Skeletal muscle tissue (tissue), 4 donors: ENCODE results near the gene AP1B1. TPM values are rescaled to one million over a fixed set of nuclear protein-coding genes. Genes with fewer than 3 reads are reported as not detected.
A peak's percentile ranks its signal among the peaks of the same experiment; 100 is the strongest.

Experiments used
- H3K27ac ChIP-seq: one replicate; pipeline ENCODE4 v1.7.0; 2013; ENCODE audit warnings: mild to moderate bottlenecking, low read depth, low read length, inconsistent platforms
- H3K27me3 ChIP-seq, 3 donors: one replicate each; pipeline ENCODE4 v1.7.0; 2013; ENCODE audit warnings: low read length in 3 of 3; ENCODE audit not compliant: control insufficient read depth in 3 of 3, insufficient read depth in 3 of 3
- H3K36me3 ChIP-seq, 3 donors: one replicate each; pipeline ENCODE4 v1.7.0; 2013; ENCODE audit warnings: low read length in 3 of 3; ENCODE audit not compliant: control insufficient read depth in 3 of 3, insufficient read depth in 3 of 3
- H3K4me1 ChIP-seq, 3 donors: one replicate each; pipeline ENCODE4 v1.7.0; 2013; ENCODE audit warnings: low read length in 3 of 3, mild to moderate bottlenecking in 3 of 3; ENCODE audit not compliant: control insufficient read depth in 3 of 3, insufficient read depth in 3 of 3
- H3K4me3 ChIP-seq, 3 donors: one replicate each; pipeline ENCODE4 v1.7.0; 2013; ENCODE audit warnings: low read length in 3 of 3
- H3K9ac ChIP-seq, 3 donors: one replicate each; pipeline ENCODE4 v1.7.0; 2013; ENCODE audit warnings: low read length in 3 of 3, mild to moderate bottlenecking in 3 of 3, moderate library complexity in 2 of 3, low read depth in 1 of 3
- H3K9me3 ChIP-seq, 3 donors: one replicate each; pipeline ENCODE4 v1.7.0; 2013; ENCODE audit warnings: low read length in 3 of 3; ENCODE audit not compliant: control insufficient read depth in 3 of 3
- total RNA-seq: library from RNA; depleted of rRNA; stranded (reverse); fragments of >200 nt; gene quantifications from one replicate; pipeline ENCODE4 v1.2.3, GENCODE V29; 2014
- donor health status: Osteomylitis.

AP1B1 gene
- total RNA-seq, 1 donor from 2014 or later = 23.0 TPM

GRCh38 chr22:29312218-29313125 is 75.9 kb downstream of the AP1B1 start:
- H3K9ac ChIP-seq = no peak overlapping the region
- H3K27ac ChIP-seq = no peak overlapping the region
- no peaks in the 10 kb centered on the region for H3K36me3 ChIP-seq
- H3K4me1 ChIP-seq = peaks cover 52 to 60% (median 55%) of the 10 kb centered on the region in 3 donors
- no peak overlapping the region for H3K4me3 ChIP-seq
- H3K27me3 ChIP-seq = peaks cover 30 to 54% (median 33%) of the 10 kb centered on the region in 3 donors
- no peaks in the 10 kb centered on the region for H3K9me3 ChIP-seq

- Histone ChIP-seq H3K27me3 (peaks cover 28 to 54% (median 30%) of the 10 kb centered on the region in 3 donors), H3K9ac (peak overlapping the region in 1 of 3 donors; percentile 45), H3K9me3 (no peaks in the 10 kb centered on the region), H3K27ac (peak overlapping the region; percentile 54), H3K4me1 (peaks cover 55 to 63% (median 59%) of the 10 kb centered on the region in 3 donors), H3K36me3 (no peaks in the 10 kb centered on the region), H3K4me3 (peak overlapping the region in 1 of 3 donors; percentile 15)
Observed at GRCh38 chr22:29311464-29312217, 76.7 kb downstream of the AP1B1 start.

- peak overlapping the region in 2 of 3 donors; percentile 2 to 45 for H3K9ac ChIP-seq
- H3K36me3 ChIP-seq = no peaks in the 10 kb centered on the region
- peaks cover 22 to 47% (median 25%) of the 10 kb centered on the region in 3 donors for H3K27me3 ChIP-seq
- H3K9me3 ChIP-seq = no peaks in the 10 kb centered on the region
- peak overlapping the region; percentile 64 for H3K27ac ChIP-seq
- peak overlapping the region in 2 of 3 donors; percentile 15 to 45 for H3K4me3 ChIP-seq
- peaks cover 61 to 69% (median 64%) of the 10 kb centered on the region in 3 donors for H3K4me1 ChIP-seq
Observed at GRCh38 chr22:29310863-29311339, 77.5 kb downstream of the AP1B1 start.

GRCh38 chr22:29310065-29310862 is 78.1 kb downstream of the AP1B1 start:
- Histone ChIP-seq H3K9ac (peak overlapping the region in 2 of 3 donors; percentile 2 to 33), H3K27ac (peak overlapping the region; percentile 64), H3K36me3 (no peaks in the 10 kb centered on the region), H3K27me3 (peaks cover 22 to 44% (median 22%) of the 10 kb centered on the region in 3 donors), H3K4me1 (peaks cover 62 to 71% (median 63%) of the 10 kb centered on the region in 3 donors), H3K9me3 (no peaks in the 10 kb centered on the region), H3K4me3 (peak overlapping the region in 1 of 3 donors; percentile 22)

- H3K4me3 ChIP-seq = peak overlapping the region in 2 of 3 donors; percentile 30 to 54
- H3K27me3 ChIP-seq = peaks cover 15 to 39% (median 17%) of the 10 kb centered on the region in 3 donors
- H3K9ac ChIP-seq = peak overlapping the region in 2 of 3 donors; percentile 30 to 33
- H3K36me3 ChIP-seq = no peaks in the 10 kb centered on the region
- H3K27ac ChIP-seq = no peak overlapping the region
- no peaks in the 10 kb centered on the region for H3K9me3 ChIP-seq
- H3K4me1 ChIP-seq = peaks cover 57 to 68% (median 58%) of the 10 kb centered on the region in 3 donors
Observed at GRCh38 chr22:29309332-29310064, 78.9 kb downstream of the AP1B1 start.

GRCh38 chr22:29308791-29309262 is 79.5 kb downstream of the AP1B1 start:
- peak overlapping the region in 2 of 3 donors; percentile 20 to 80 for H3K9ac ChIP-seq
- no peaks in the 10 kb centered on the region for H3K36me3 ChIP-seq
- no peak overlapping the region for H3K27ac ChIP-seq
- H3K9me3 ChIP-seq = no peaks in the 10 kb centered on the region
- peak overlapping the region in 2 of 3 donors; percentile 30 to 54 for H3K4me3 ChIP-seq
- peaks cover 8 to 32% (median 11%) of the 10 kb centered on the region in 3 donors for H3K27me3 ChIP-seq
- H3K4me1 ChIP-seq = peaks cover 50 to 62% (median 52%) of the 10 kb centered on the region in 3 donors

GRCh38 chr22:29308148-29308790 is 80.1 kb downstream of the AP1B1 start:
- Histone ChIP-seq H3K9ac (peak overlapping the region; percentile 23 to 80 (median 66)), H3K4me3 (peak overlapping the region; percentile 56 to 87 (median 81)), H3K27me3 (peaks cover 4 to 27% (median 5%) of the 10 kb centered on the region in 3 donors), H3K36me3 (no peaks in the 10 kb centered on the region), H3K9me3 (no peaks in the 10 kb centered on the region), H3K27ac (no peak overlapping the region), H3K4me1 (peaks cover 47 to 59% (median 48%) of the 10 kb centered on the region in 3 donors)

GRCh38 chr22:29307596-29308147 is 80.7 kb downstream of the AP1B1 start:
- Histone ChIP-seq H3K4me3 (peak overlapping the region; percentile 62 to 87 (median 81)), H3K4me1 (peaks cover 49 to 60% (median 50%) of the 10 kb centered on the region in 3 donors)

More at GRCh38 chr22:29307596-29308147, 80.7 kb downstream of the AP1B1 start:
- H3K9ac ChIP-seq = peak overlapping the region; percentile 23 to 80 (median 66)
- no peaks in the 10 kb centered on the region for H3K36me3 ChIP-seq
- peaks cover 0 to 21% (median 0%) of the 10 kb centered on the region in 3 donors for H3K27me3 ChIP-seq
- H3K9me3 ChIP-seq = no peaks in the 10 kb centered on the region
- peak overlapping the region; percentile 47 for H3K27ac ChIP-seq
